GM19043 (cell line): ENCODE measurements around the gene ZNF300.
"Not testable (repeated sequence)": the region's sequence is repeated elsewhere in the genome, so short reads cannot be mapped to it uniquely, and the experiment has no call there.

ENCODE experiments used
- ATAC-seq: cut with Tn5 transposase; IDR thresholded peaks from one replicate; pipeline ENCODE4 v1.9.1; 2021; ENCODE audit warnings: low read depth; ENCODE audit not compliant: unreplicated experiment

The ZNF300 gene

GRCh38 chr5:150846308-150846653 lies 58.5 kb downstream of the ZNF300 start, which contains the start of gene IRGM:
Gene IRGM, plus strand, starts transcription at chr5:150846521. Its CDS starts 1,603 bp downstream, at chr5:150848124.
- not testable (repeated sequence) for ATAC-seq

- not testable (repeated sequence) for ATAC-seq
These were observed 59.5 kb downstream of the ZNF300 start for GRCh38 chr5:150845185-150845859.
